ENCODE results near the gene ARSJ. TPM values are rescaled to one million over a fixed set of nuclear protein-coding genes. Genes with fewer than 3 reads are reported as not detected.

The ARSJ gene
- total RNA-seq, 1 experiment from 2014 or later: 43.9 TPM

GRCh38 chr4:113952452-113953029 lies 26.9 kb downstream of the ARSJ start:
- no peak overlapping the region for H3K4me3 ChIP-seq (ENCODE audit: low read depth in 2 of 2, low read length in 2 of 2)
- H3K9me3 ChIP-seq (ENCODE audit: control insufficient read depth, insufficient read depth, low read depth, low read length): no peaks in the 10 kb centered on the region
- peaks cover 51% of the 10 kb centered on the region for H3K4me1 ChIP-seq (ENCODE audit: control insufficient read depth, insufficient read depth, low read length)
- intact Hi-C loops (cut with micrococcal nuclease; ENCODE audit: unreplicated experiment) (loop anchor here (2.0 to 10.0 kb wide), 2 partner anchors 118 to 222 kb away; no protein-coding TSS in a partner anchor), in situ Hi-C loops (cut with HindIII; ENCODE audit: low pct_unique_long_range_greater_than_20kb, low sequenced_read_pairs) (no loop called here)
- BruUV-seq (replicated peaks): no TSS peak
- ChIA-PET POLR2A (interaction anchor here (0.5 kb wide), 1 partner anchor 9 kb away, joined by 3 read pairs; no protein-coding TSS in a partner anchor), CTCF (interaction anchor here (0.9 kb wide), 1 partner anchor 426 kb away, joined by 3 read pairs; no protein-coding TSS in a partner anchor)
- no peaks in the 10 kb centered on the region for H3K27me3 ChIP-seq (ENCODE audit: control insufficient read depth, insufficient read depth, low read length)
- H3K27ac ChIP-seq (ENCODE audit: low read length): peak overlapping the region; percentile 99
- no peak for DNase-seq (ENCODE audit: low read depth, low spot score)
- TF ChIP-seq, protein P1, sequence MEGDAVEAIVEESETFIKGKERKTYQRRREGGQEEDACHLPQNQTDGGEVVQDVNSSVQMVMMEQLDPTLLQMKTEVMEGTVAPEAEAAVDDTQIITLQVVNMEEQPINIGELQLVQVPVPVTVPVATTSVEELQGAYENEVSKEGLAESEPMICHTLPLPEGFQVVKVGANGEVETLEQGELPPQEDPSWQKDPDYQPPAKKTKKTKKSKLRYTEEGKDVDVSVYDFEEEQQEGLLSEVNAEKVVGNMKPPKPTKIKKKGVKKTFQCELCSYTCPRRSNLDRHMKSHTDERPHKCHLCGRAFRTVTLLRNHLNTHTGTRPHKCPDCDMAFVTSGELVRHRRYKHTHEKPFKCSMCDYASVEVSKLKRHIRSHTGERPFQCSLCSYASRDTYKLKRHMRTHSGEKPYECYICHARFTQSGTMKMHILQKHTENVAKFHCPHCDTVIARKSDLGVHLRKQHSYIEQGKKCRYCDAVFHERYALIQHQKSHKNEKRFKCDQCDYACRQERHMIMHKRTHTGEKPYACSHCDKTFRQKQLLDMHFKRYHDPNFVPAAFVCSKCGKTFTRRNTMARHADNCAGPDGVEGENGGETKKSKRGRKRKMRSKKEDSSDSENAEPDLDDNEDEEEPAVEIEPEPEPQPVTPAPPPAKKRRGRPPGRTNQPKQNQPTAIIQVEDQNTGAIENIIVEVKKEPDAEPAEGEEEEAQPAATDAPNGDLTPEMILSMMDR (IDR thresholded peaks at IDR 0.05): peak; percentile 76
- no peak for TF ChIP-seq SIN3A (IDR thresholded peaks at IDR 0.05; ENCODE audit: borderline replicate concordance, insufficient read depth, low read depth, low read length)
- ATAC-seq: peak; percentile 88
- no peaks in the 10 kb centered on the region; the same call in 1 of the 2 replicates for H3K36me3 ChIP-seq (ENCODE audit: control insufficient read depth, insufficient read depth, low read length)

- DNase-seq (ENCODE audit: low read depth, low spot score) (no peak), ATAC-seq (no peak)
- ChIA-PET POLR2A (no interaction called here), CTCF (interaction anchor here (0.7 kb wide), 1 partner anchor 8 kb away, joined by 3 read pairs; no protein-coding TSS in a partner anchor)
- H3K9me3 ChIP-seq (ENCODE audit: control insufficient read depth, insufficient read depth, low read depth, low read length): no peaks in the 10 kb centered on the region
- peak overlapping the region; percentile 99 for H3K27ac ChIP-seq (ENCODE audit: low read length)
- intact Hi-C loops (cut with micrococcal nuclease; ENCODE audit: unreplicated experiment) (loop anchor here (10.0 kb wide), 1 partner anchor 224 kb away; no protein-coding TSS in a partner anchor), in situ Hi-C loops (cut with HindIII; ENCODE audit: low pct_unique_long_range_greater_than_20kb, low sequenced_read_pairs) (no loop called here)
- TF ChIP-seq, protein P2, sequence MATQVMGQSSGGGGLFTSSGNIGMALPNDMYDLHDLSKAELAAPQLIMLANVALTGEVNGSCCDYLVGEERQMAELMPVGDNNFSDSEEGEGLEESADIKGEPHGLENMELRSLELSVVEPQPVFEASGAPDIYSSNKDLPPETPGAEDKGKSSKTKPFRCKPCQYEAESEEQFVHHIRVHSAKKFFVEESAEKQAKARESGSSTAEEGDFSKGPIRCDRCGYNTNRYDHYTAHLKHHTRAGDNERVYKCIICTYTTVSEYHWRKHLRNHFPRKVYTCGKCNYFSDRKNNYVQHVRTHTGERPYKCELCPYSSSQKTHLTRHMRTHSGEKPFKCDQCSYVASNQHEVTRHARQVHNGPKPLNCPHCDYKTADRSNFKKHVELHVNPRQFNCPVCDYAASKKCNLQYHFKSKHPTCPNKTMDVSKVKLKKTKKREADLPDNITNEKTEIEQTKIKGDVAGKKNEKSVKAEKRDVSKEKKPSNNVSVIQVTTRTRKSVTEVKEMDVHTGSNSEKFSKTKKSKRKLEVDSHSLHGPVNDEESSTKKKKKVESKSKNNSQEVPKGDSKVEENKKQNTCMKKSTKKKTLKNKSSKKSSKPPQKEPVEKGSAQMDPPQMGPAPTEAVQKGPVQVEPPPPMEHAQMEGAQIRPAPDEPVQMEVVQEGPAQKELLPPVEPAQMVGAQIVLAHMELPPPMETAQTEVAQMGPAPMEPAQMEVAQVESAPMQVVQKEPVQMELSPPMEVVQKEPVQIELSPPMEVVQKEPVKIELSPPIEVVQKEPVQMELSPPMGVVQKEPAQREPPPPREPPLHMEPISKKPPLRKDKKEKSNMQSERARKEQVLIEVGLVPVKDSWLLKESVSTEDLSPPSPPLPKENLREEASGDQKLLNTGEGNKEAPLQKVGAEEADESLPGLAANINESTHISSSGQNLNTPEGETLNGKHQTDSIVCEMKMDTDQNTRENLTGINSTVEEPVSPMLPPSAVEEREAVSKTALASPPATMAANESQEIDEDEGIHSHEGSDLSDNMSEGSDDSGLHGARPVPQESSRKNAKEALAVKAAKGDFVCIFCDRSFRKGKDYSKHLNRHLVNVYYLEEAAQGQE (IDR thresholded peaks at IDR 0.05; ENCODE audit: insufficient read depth in 1 of 2, low read depth in 2 of 2, low read length in 1 of 2): no peak
- TF ChIP-seq POLR2AphosphoS5 (IDR thresholded peaks at IDR 0.05; ENCODE audit: low read depth, low read length): no peak
- TF ChIP-seq SIN3A (IDR thresholded peaks at IDR 0.05; ENCODE audit: borderline replicate concordance, insufficient read depth, low read depth, low read length): no peak
- TF ChIP-seq, protein P1 (IDR thresholded peaks at IDR 0.05): no peak
- TF ChIP-seq TCF7L2 (IDR thresholded peaks at IDR 0.05; ENCODE audit: low read depth, low read length): no peak
- H3K4me1 ChIP-seq (ENCODE audit: control insufficient read depth, insufficient read depth, low read length): peaks cover 41% of the 10 kb centered on the region
- BruUV-seq (replicated peaks): no TSS peak
- H3K36me3 ChIP-seq (ENCODE audit: control insufficient read depth, insufficient read depth, low read length): no peaks in the 10 kb centered on the region; the same call in 1 of the 2 replicates
- H3K27me3 ChIP-seq (ENCODE audit: control insufficient read depth, insufficient read depth, low read length): no peaks in the 10 kb centered on the region
- H3K4me3 ChIP-seq (ENCODE audit: low read depth in 2 of 2, low read length in 2 of 2): no peak overlapping the region
Measured at GRCh38 chr4:113951263-113951662, 28.2 kb downstream of the ARSJ start.

Measured in Panc1 (cell line).